Activated CD4-positive, CD25-positive, alpha-beta regulatory T cell treated with anti-CD3 and anti-CD28 coated beads, Interleukin-2, amount 50 U/mL, for 16 hours (primary cell): ENCODE data around the gene ARPIN.

Source experiments
- DNase-seq: peaks from one replicate; pipeline ENCODE4 v3.0.0-alpha.2; 2020; ENCODE audit warnings: low read depth, low spot score

The ARPIN gene

GRCh38 chr15:89845305-89845893 lies 67.4 kb downstream of the ARPIN start:
- DNase-seq, result no peak
